ENCODE measurements around the gene PPP4R3B.
"Not testable (repeated sequence)": the region's sequence is repeated elsewhere in the genome, so short reads cannot be mapped to it uniquely, and the experiment has no call there.

The PPP4R3B gene

GRCh38 chr2:55590810-55591440 is 26.5 kb downstream of the PPP4R3B start:
- Histone ChIP-seq H3K27ac (ENCODE audit: low read depth, low read length) (no peak overlapping the region), H3K9me3 (ENCODE audit: low read length) (no peaks in the 10 kb centered on the region), H3K27me3 (ENCODE audit: control insufficient read depth in 1 of 2, insufficient read depth in 2 of 2, low read length in 2 of 2) (no peaks in the 10 kb centered on the region), H3K4me1 (ENCODE audit: insufficient read depth, low read length) (peaks cover 18% of the 10 kb centered on the region), H3K36me3 (ENCODE audit: insufficient read depth, low read length) (peaks cover 8% of the 10 kb centered on the region), H3K9ac (ENCODE audit: low read length) (no peak overlapping the region), H3K4me3 (ENCODE audit: low read depth in 1 of 2, low read length in 2 of 2) (no peak overlapping the region)

- Histone ChIP-seq H3K9me3 (ENCODE audit: low read length) (no peaks in the 10 kb centered on the region), H3K4me1 (ENCODE audit: insufficient read depth, low read length) (peaks cover 13% of the 10 kb centered on the region), H3K27ac (ENCODE audit: low read depth, low read length) (no peak overlapping the region), H3K36me3 (ENCODE audit: insufficient read depth, low read length) (peaks cover 15% of the 10 kb centered on the region), H3K4me3 (ENCODE audit: low read depth in 1 of 2, low read length in 2 of 2) (no peak overlapping the region), H3K27me3 (ENCODE audit: control insufficient read depth in 1 of 2, insufficient read depth in 2 of 2, low read length in 2 of 2) (no peaks in the 10 kb centered on the region), H3K9ac (ENCODE audit: low read length) (no peak overlapping the region)
These were observed 31.9 kb downstream of the PPP4R3B start for GRCh38 chr2:55585451-55586080.

GRCh38 chr2:55581874-55582547 is 35.4 kb downstream of the PPP4R3B start:
- Histone ChIP-seq H3K9me3 (ENCODE audit: low read length) (no peaks in the 10 kb centered on the region), H3K4me1 (ENCODE audit: insufficient read depth, low read length) (peaks cover 13% of the 10 kb centered on the region), H3K36me3 (ENCODE audit: insufficient read depth, low read length) (peaks cover 21% of the 10 kb centered on the region), H3K27me3 (ENCODE audit: control insufficient read depth in 1 of 2, insufficient read depth in 2 of 2, low read length in 2 of 2) (no peaks in the 10 kb centered on the region), H3K9ac (ENCODE audit: low read length) (no peak overlapping the region), H3K27ac (ENCODE audit: low read depth, low read length) (no peak overlapping the region), H3K4me3 (ENCODE audit: low read depth in 1 of 2, low read length in 2 of 2) (no peak overlapping the region)

GRCh38 chr2:55581435-55581834 is 36.0 kb downstream of the PPP4R3B start:
- H3K27me3 ChIP-seq (ENCODE audit: control insufficient read depth in 1 of 2, insufficient read depth in 2 of 2, low read length in 2 of 2) = no peaks in the 10 kb centered on the region
- peaks cover 13% of the 10 kb centered on the region for H3K4me1 ChIP-seq (ENCODE audit: insufficient read depth, low read length)
- H3K9me3 ChIP-seq (ENCODE audit: low read length) = no peaks in the 10 kb centered on the region
- H3K4me3 ChIP-seq (ENCODE audit: low read depth in 1 of 2, low read length in 2 of 2) = no peak overlapping the region
- H3K27ac ChIP-seq (ENCODE audit: low read depth, low read length) = no peak overlapping the region
- H3K9ac ChIP-seq (ENCODE audit: low read length) = no peak overlapping the region
- H3K36me3 ChIP-seq (ENCODE audit: insufficient read depth, low read length) = peaks cover 21% of the 10 kb centered on the region

GRCh38 chr2:55569002-55569401 is 48.4 kb downstream of the PPP4R3B start:
- H3K27ac ChIP-seq (ENCODE audit: low read depth, low read length); H3K27me3 ChIP-seq (ENCODE audit: control insufficient read depth in 1 of 2, insufficient read depth in 2 of 2, low read length in 2 of 2); H3K9me3 ChIP-seq (ENCODE audit: low read length); H3K9ac ChIP-seq (ENCODE audit: low read length); H3K4me3 ChIP-seq (ENCODE audit: low read depth in 1 of 2, low read length in 2 of 2); H3K4me1 ChIP-seq (ENCODE audit: insufficient read depth, low read length): not testable (repeated sequence)
- H3K36me3 ChIP-seq (ENCODE audit: insufficient read depth, low read length) = peaks cover 20% of the 10 kb centered on the region

- Histone ChIP-seq H3K27ac (ENCODE audit: low read depth, low read length) (no peak overlapping the region), H3K27me3 (ENCODE audit: control insufficient read depth in 1 of 2, insufficient read depth in 2 of 2, low read length in 2 of 2) (no peaks in the 10 kb centered on the region), H3K36me3 (ENCODE audit: insufficient read depth, low read length) (peaks cover 35% of the 10 kb centered on the region), H3K4me1 (ENCODE audit: insufficient read depth, low read length) (no peaks in the 10 kb centered on the region), H3K9ac (ENCODE audit: low read length) (no peak overlapping the region), H3K9me3 (ENCODE audit: low read length) (no peaks in the 10 kb centered on the region), H3K4me3 (ENCODE audit: low read depth in 1 of 2, low read length in 2 of 2) (no peak overlapping the region)
These were observed 50.1 kb downstream of the PPP4R3B start for GRCh38 chr2:55567298-55567697.

GRCh38 chr2:55565613-55566012 is 51.8 kb downstream of the PPP4R3B start:
- H3K9me3 ChIP-seq (ENCODE audit: low read length) = no peaks in the 10 kb centered on the region
- no peaks in the 10 kb centered on the region for H3K4me1 ChIP-seq (ENCODE audit: insufficient read depth, low read length)
- H3K27ac ChIP-seq (ENCODE audit: low read depth, low read length) = no peak overlapping the region
- H3K36me3 ChIP-seq (ENCODE audit: insufficient read depth, low read length) = peaks cover 41% of the 10 kb centered on the region
- H3K4me3 ChIP-seq (ENCODE audit: low read depth in 1 of 2, low read length in 2 of 2) = no peak overlapping the region
- H3K9ac ChIP-seq (ENCODE audit: low read length) = no peak overlapping the region
- H3K27me3 ChIP-seq (ENCODE audit: control insufficient read depth in 1 of 2, insufficient read depth in 2 of 2, low read length in 2 of 2) = no peaks in the 10 kb centered on the region

GRCh38 chr2:55560855-55561254 is 56.6 kb downstream of the PPP4R3B start:
- Histone ChIP-seq H3K9ac (ENCODE audit: low read length) (no peak overlapping the region), H3K27me3 (ENCODE audit: control insufficient read depth in 1 of 2, insufficient read depth in 2 of 2, low read length in 2 of 2) (no peaks in the 10 kb centered on the region), H3K27ac (ENCODE audit: low read depth, low read length) (no peak overlapping the region), H3K4me1 (ENCODE audit: insufficient read depth, low read length) (no peaks in the 10 kb centered on the region), H3K9me3 (ENCODE audit: low read length) (no peaks in the 10 kb centered on the region), H3K4me3 (ENCODE audit: low read depth in 1 of 2, low read length in 2 of 2) (no peak overlapping the region), H3K36me3 (ENCODE audit: insufficient read depth, low read length) (peaks cover 48% of the 10 kb centered on the region)

- H3K27ac ChIP-seq (ENCODE audit: low read depth, low read length) = no peak overlapping the region
These were observed 60.6 kb downstream of the PPP4R3B start for GRCh38 chr2:55556809-55557208.

GRCh38 chr2:55555977-55556376 is 61.4 kb downstream of the PPP4R3B start:
- H3K27ac ChIP-seq (ENCODE audit: low read depth, low read length) = no peak overlapping the region
- H3K36me3 ChIP-seq (ENCODE audit: insufficient read depth, low read length) = peaks cover 30% of the 10 kb centered on the region
- H3K4me3 ChIP-seq (ENCODE audit: low read depth in 1 of 2, low read length in 2 of 2) = no peak overlapping the region
- no peaks in the 10 kb centered on the region for H3K27me3 ChIP-seq (ENCODE audit: control insufficient read depth in 1 of 2, insufficient read depth in 2 of 2, low read length in 2 of 2)
- H3K9me3 ChIP-seq (ENCODE audit: low read length) = no peaks in the 10 kb centered on the region
- no peak overlapping the region for H3K9ac ChIP-seq (ENCODE audit: low read length)
- H3K4me1 ChIP-seq (ENCODE audit: insufficient read depth, low read length) = no peaks in the 10 kb centered on the region

More at GRCh38 chr2:55556809-55557208, 60.6 kb downstream of the PPP4R3B start:
- Histone ChIP-seq H3K9me3 (ENCODE audit: low read length) (no peaks in the 10 kb centered on the region), H3K36me3 (ENCODE audit: insufficient read depth, low read length) (peaks cover 32% of the 10 kb centered on the region), H3K4me3 (ENCODE audit: low read depth in 1 of 2, low read length in 2 of 2) (no peak overlapping the region), H3K27me3 (ENCODE audit: control insufficient read depth in 1 of 2, insufficient read depth in 2 of 2, low read length in 2 of 2) (no peaks in the 10 kb centered on the region), H3K4me1 (ENCODE audit: insufficient read depth, low read length) (no peaks in the 10 kb centered on the region), H3K9ac (ENCODE audit: low read length) (no peak overlapping the region)

GRCh38 chr2:55553321-55553720 is 64.1 kb downstream of the PPP4R3B start:
- no peaks in the 10 kb centered on the region for H3K27me3 ChIP-seq (ENCODE audit: control insufficient read depth in 1 of 2, insufficient read depth in 2 of 2, low read length in 2 of 2)
- no peak overlapping the region for H3K4me3 ChIP-seq (ENCODE audit: low read depth in 1 of 2, low read length in 2 of 2)
- peaks cover 26% of the 10 kb centered on the region for H3K36me3 ChIP-seq (ENCODE audit: insufficient read depth, low read length)
- no peaks in the 10 kb centered on the region for H3K4me1 ChIP-seq (ENCODE audit: insufficient read depth, low read length)
- no peaks in the 10 kb centered on the region for H3K9me3 ChIP-seq (ENCODE audit: low read length)
- no peak overlapping the region for H3K9ac ChIP-seq (ENCODE audit: low read length)
- H3K27ac ChIP-seq (ENCODE audit: low read depth, low read length) = no peak overlapping the region
